GM12878 (cell line): ENCODE results near the gene SPINK8. TPM values are rescaled to one million over a fixed set of nuclear protein-coding genes. Genes with fewer than 3 reads are reported as not detected.
A peak's percentile ranks its signal among the peaks of the same experiment; 100 is the strongest.

ENCODE experiments used
- BCL3 ChIP-seq: IDR thresholded peaks from 2 replicates; pipeline ENCODE4 v1.6.1; 2011; ENCODE audit warnings: borderline replicate concordance, low read depth, mild to moderate bottlenecking, moderate library complexity, low read length; ENCODE audit not compliant: insufficient read depth, poor library complexity, severe bottlenecking
- CBFB ChIP-seq: IDR thresholded peaks from 2 replicates; pipeline ENCODE4 v1.6.1; 2016; ENCODE audit warnings: antibody characterized with exemption, low read depth
- DPF2 ChIP-seq: fragments of 450-650 bp; IDR thresholded peaks from 2 replicates; pipeline ENCODE4 v1.6.1; 2017; ENCODE audit warnings: mild to moderate bottlenecking
- GABPA ChIP-seq: IDR thresholded peaks from 2 replicates; pipeline ENCODE4 v1.6.1; 2014; ENCODE audit warnings: antibody characterized with exemption, low read depth, mild to moderate bottlenecking, inconsistent platforms
- MEF2A ChIP-seq: IDR thresholded peaks from 2 replicates; pipeline ENCODE4 v1.6.1; 2011; ENCODE audit warnings: low read depth, mild to moderate bottlenecking, low read length, moderate library complexity; ENCODE audit not compliant: insufficient read depth
- MEF2B ChIP-seq: fragments of 450-650 bp; IDR thresholded peaks from 2 replicates; pipeline ENCODE4 v1.6.1; 2018; ENCODE audit warnings: mild to moderate bottlenecking, moderate library complexity; ENCODE audit not compliant: partially characterized antibody, poor library complexity, severe bottlenecking
- MXI1 ChIP-seq: fragments of 150-350 bp; IDR thresholded peaks from 2 replicates; pipeline ENCODE4 v1.6.1; 2011; ENCODE audit warnings: low read depth, mild to moderate bottlenecking, inconsistent platforms, low read length, improper control_type of control experiment
- PBX3 ChIP-seq: IDR thresholded peaks from 2 replicates; pipeline ENCODE4 v1.6.1; 2011; ENCODE audit warnings: mild to moderate bottlenecking, low read depth, low read length, moderate library complexity; ENCODE audit not compliant: insufficient replicate concordance
- RCOR1 ChIP-seq: conservative IDR thresholded peaks from 2 replicates; pipeline ENCODE4 v1.6.1; 2012; ENCODE audit warnings: low read depth, low read length, improper control_type of control experiment
- RELA ChIP-seq: fragments of 450-650 bp; IDR thresholded peaks from 2 replicates; pipeline ENCODE4 v1.8.0; 2014; ENCODE audit warnings: borderline replicate concordance; ENCODE audit not compliant: partially characterized antibody
- SP1 ChIP-seq: IDR thresholded peaks from one replicate; pipeline ENCODE4 v1.6.1; 2011; ENCODE audit warnings: low read depth, low read length
- TARDBP ChIP-seq: IDR thresholded peaks from 2 replicates; pipeline ENCODE4 v1.6.1; 2016; ENCODE audit warnings: borderline replicate concordance
- TBL1XR1 ChIP-seq: IDR thresholded peaks from 2 replicates; pipeline ENCODE4 v1.6.1; 2012; ENCODE audit warnings: low read depth, low read length, improper control_type of control experiment
- ZBTB33 ChIP-seq: fragments of 450-650 bp; IDR thresholded peaks from 2 replicates; pipeline ENCODE4 v1.6.1; 2017; ENCODE audit warnings: mild to moderate bottlenecking
- ZNF207 ChIP-seq: fragments of 450-650 bp; IDR thresholded peaks from 2 replicates; pipeline ENCODE4 v1.6.1; 2014; ENCODE audit warnings: antibody characterized with exemption, mild to moderate bottlenecking, borderline replicate concordance
- ZNF687 ChIP-seq: fragments of 450-650 bp; IDR thresholded peaks from 2 replicates; pipeline ENCODE4 v1.6.1; 2017; ENCODE audit warnings: mild to moderate bottlenecking, moderate library complexity
- polyA plus RNA-seq, 11 experiments: library from polyadenylated mRNA; depleted of rRNA in 4 of 11; unstranded in 6 of 11; stranded (reverse) in 5 of 11; fragments of >200 nt; fragmentation: Nextera tagmentation in 4 of 11; fragmentation: Illumina TruSeq in 1 of 11; extraction: Ambion mirVana in 4 of 11; extraction: Trizol in 1 of 11; gene quantifications; 1 replicate in 1 of 11; 2 replicates in 10 of 11; pipeline versions ENCODE4 v1.2.1 to v1.2.3, GENCODE V29; 2011 to 2016; ENCODE audit warnings: inconsistent platforms in 2 of 11, missing spikeins in 2 of 11, low read depth in 1 of 11
- total RNA-seq, 4 experiments: library from RNA; depleted of rRNA in 3 of 4; stranded (reverse); fragments of >200 nt in 3 of 4; fragmentation: Illumina TruSeq in 1 of 4; extraction: Trizol in 1 of 4; gene quantifications; 2 replicates each; pipeline versions ENCODE4 v1.2.1 to v1.2.3, GENCODE V29; 2013 to 2021
- TF ChIP-seq, protein P1 (sequence below): IDR thresholded peaks from 2 replicates; pipeline ENCODE4 v1.6.1; 2012; ENCODE audit warnings: low read depth, low read length, improper control_type of control experiment
- TF ChIP-seq, protein P2 (sequence below): fragments of 450-650 bp; IDR thresholded peaks from 2 replicates; pipeline ENCODE4 v1.6.1; 2014; ENCODE audit warnings: mild to moderate bottlenecking

The SPINK8 gene
- total and polyA plus RNA-seq, 10 of the 15 experiments (the other 5 are each of a cell fraction or from before 2014, with no cell fraction given), result not detected

DNA sequence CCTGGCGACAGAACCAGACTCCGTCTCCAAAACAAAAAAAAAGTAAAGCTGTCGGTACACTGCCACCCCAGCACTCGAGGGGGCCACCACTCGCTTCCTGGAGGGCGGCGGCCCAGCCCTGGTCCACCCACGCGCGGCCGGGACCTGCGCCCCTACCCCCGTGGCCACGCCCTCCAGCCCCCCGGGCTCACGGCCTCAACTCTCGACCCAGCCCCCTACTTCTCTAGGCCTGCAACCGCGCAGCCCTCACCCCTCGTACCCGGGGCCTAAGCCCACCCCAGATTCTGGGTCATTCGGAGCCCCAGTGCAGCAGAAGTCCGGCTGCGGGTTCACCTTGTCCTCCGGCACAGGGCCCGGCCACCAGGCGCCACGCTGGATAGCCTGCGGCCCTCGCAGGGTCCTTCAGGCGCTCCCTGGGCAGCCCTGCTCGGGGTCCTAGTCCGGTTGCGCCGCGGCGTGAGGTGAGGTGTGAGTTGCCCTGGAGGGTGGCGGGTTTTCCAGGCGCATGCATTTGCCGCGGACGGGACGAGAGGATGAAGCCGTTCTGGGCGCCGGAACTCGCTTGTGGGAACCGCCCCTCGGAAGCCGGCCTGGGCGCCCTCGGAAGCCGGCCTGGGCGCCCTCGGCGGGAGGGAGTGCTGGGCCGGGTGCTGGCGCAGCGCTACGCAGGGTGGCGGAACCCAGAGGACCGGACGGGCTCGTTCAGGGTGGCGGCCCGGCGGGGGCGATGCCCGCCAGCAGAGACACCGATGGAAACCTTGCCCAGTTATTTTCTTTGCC is 32.3 kb downstream of the SPINK8 start, which contains the start of gene NME6 (continued):
- TF ChIP-seq ZNF207 (peak; percentile 78), MEF2B (peak; percentile 56), CBFB (peak; percentile 94), RCOR1 (peak; percentile 87; the same call in 1 of the 2 replicates), DPF2 (peak; percentile 49; the same call in 1 of the 2 replicates), SP1 (peak; percentile 19), GABPA (peak; percentile 65), TARDBP (peak; percentile 80; the same call in 1 of the 2 replicates), MEF2A (0 out of 2 replicates have a peak, but pooled peaks have one; percentile 23), ZBTB33 (peak; percentile 88), PBX3 (peak; percentile 12), ZNF687 (peak; percentile 96), MXI1 (peak; percentile 88), BCL3 (no peak), RELA (peak; percentile 9), TBL1XR1 (peak; percentile 27; the same call in 1 of the 2 replicates)
- TF ChIP-seq, protein P1, sequence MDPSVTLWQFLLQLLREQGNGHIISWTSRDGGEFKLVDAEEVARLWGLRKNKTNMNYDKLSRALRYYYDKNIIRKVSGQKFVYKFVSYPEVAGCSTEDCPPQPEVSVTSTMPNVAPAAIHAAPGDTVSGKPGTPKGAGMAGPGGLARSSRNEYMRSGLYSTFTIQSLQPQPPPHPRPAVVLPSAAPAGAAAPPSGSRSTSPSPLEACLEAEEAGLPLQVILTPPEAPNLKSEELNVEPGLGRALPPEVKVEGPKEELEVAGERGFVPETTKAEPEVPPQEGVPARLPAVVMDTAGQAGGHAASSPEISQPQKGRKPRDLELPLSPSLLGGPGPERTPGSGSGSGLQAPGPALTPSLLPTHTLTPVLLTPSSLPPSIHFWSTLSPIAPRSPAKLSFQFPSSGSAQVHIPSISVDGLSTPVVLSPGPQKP, result peak; percentile 69
- TF ChIP-seq, protein P2, sequence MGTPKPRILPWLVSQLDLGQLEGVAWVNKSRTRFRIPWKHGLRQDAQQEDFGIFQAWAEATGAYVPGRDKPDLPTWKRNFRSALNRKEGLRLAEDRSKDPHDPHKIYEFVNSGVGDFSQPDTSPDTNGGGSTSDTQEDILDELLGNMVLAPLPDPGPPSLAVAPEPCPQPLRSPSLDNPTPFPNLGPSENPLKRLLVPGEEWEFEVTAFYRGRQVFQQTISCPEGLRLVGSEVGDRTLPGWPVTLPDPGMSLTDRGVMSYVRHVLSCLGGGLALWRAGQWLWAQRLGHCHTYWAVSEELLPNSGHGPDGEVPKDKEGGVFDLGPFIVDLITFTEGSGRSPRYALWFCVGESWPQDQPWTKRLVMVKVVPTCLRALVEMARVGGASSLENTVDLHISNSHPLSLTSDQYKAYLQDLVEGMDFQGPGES, result no peak
